Activated CD8-positive, alpha-beta memory T cell treated with anti-CD3 and anti-CD28 coated beads for 4 hours (primary cell): Measurements from ENCODE around the gene RPLP2.

ENCODE experiments used
- DNase-seq, 2 donors: peaks; one replicate each; pipeline ENCODE4 v3.0.0-alpha.2; 2020; ENCODE audit warnings: low read depth in 2 of 2

RPLP2 gene

DNA sequence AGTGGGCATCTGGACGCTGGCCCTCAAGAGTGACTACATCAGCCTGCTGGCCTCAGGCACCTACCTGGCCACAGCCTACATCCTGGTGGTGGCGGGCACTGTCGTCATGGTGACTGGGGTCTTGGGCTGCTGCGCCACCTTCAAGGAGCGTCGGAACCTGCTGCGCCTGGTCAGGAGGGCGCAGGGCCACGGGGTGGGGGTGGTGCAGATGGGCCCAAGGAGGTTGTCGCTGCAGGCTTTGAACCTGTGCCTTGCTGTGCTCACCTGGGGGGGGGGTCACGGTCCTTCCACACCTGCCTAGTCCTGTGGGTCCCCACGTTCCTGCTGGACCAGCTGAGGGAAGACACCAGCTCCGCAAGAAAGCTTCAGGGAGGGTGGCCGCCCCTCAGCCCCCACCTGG lies 26.5 kb downstream of the RPLP2 start:
- DNase-seq = no peak

DNA sequence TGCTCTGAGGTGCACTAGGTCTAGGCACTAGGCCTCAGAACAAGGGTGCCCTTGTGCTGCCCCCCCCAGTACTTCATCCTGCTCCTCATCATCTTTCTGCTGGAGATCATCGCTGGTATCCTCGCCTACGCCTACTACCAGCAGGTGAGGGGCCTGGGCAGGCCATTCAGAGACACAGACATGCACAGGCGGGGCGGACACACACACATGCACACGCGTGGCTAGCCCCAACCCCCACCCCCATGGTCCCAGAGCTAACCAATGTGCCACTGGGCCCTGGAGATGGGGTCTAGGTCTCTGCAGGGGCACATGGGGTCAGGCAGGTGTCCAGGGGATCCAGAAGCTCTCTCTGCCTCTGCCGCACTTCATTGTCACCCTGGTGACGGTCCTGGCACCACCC lies 26.9 kb downstream of the RPLP2 start:
- no peak for DNase-seq

DNA sequence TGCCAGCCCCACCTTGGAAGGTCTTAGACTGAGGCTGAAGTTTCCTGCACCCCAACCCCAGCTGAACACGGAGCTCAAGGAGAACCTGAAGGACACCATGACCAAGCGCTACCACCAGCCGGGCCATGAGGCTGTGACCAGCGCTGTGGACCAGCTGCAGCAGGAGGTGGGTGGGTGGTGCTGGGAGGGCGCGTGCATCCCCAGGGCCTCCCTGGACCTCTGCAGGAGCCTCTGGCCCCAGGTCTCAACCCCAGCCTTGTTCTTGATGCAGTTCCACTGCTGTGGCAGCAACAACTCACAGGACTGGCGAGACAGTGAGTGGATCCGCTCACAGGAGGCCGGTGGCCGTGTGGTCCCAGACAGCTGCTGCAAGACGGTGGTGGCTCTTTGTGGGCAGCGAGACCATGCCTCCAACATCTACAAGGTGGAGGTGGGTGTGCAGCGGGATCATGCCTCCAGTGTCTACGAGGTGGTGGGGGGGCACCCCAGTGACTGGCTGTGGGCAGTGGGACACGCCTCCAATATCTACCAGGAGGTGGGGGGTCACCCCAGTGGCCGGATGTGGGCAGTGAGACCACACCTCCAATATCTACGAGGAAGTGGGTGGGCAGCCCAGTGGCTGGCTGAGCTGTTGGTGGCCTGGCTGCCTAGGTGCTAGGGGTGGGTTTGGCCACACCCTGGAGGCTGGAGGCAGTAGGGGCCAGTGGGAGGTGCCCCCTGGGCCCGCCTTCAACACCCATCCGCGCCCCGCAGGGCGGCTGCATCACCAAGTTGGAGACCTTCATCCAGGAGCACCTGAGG lies 27.6 kb downstream of the RPLP2 start:
- no peak for DNase-seq

- DNase-seq = no peak
These were observed 28.2 kb downstream of the RPLP2 start for GRCh38 chr11:837990-838307.

GRCh38 chr11:838441-839279 lies 28.9 kb downstream of the RPLP2 start:
- DNase-seq = no peak

DNA sequence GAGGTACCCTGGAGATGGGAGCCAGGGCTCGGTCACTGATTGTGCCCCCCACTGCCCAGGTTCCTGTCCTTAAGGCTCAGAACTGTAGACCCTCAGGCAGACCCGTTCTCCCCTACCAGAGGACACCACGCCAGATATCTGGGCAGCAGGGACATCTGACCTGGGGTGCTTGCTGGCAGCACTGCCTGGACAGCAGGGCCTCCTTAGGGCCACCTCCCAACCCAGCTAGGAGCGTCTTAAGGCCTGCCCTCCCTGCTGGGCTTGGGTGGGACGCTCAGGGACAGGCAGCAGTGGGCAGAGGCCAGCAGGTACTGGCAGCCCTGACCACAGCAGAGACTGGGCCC lies 29.5 kb downstream of the RPLP2 start:
- DNase-seq = no peak

DNA sequence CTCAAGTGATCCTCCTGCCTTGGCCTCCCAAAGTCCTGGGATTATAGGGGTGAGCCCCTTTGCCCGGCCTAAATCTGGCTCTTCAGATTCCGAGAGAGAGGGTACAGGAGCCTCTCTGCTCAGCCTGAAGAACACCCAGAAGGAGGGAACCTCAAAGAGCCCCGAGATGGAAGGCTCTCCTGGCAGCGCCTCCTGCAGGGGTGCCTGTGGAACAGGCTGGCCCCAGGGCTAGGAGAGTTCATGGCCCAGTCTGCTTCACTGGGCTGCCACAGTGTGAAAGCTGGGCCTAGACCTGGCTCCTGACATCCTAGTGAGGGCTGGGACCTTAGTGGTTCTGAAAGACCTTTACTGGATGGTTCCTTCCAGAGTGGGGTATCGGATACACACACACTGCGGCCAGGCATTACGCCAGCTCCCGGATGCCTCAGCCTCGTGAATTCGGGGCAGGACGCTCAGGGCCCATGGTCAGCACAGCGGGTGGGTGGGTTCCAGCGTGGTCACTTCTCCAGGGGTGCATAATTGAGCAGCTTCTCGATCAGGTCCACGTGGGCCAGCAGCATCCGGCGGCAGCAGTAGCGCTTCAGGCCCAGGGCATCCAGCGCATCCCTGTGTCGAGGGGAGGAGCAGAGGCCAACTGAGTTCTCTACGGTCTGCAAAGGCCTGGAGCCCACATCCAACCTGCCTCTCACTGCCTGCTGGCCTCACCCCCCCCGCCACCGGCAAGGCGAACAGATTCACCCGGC lies 30.3 kb downstream of the RPLP2 start:
- no peak for DNase-seq

DNA sequence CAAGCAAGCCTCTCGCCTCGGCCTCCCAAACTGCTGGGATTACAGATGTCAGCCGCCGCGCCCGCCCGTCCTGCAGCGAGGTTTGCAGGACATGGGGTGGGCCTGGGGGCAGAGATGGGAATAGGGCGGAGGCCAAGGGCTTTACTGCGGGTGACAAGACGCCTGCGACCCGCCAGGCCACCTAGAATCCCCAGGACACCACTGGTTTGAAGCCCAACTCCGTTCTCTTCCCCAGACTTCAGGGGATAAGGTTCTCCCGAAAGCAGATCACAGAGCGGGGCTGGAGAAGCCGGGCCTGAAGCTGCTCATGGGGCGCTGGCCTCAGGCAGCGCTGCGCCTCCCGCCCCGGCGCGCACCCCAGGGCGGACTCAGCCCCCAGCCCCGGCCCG lies 32.2 kb downstream of the RPLP2 start:
- DNase-seq = no peak

- DNase-seq = peak; percentile 69 to 72
These were observed 32.7 kb downstream of the RPLP2 start, which contains the start of the genes POLR2L and TSPAN4 for GRCh38 chr11:842370-843002. POLR2L (minus strand) TSS chr11:842529; CDS start chr11:842508, 21 bp downstream. TSPAN4 (plus strand) TSS chr11:842852; CDS start chr11:850305, 7,453 bp downstream.

GRCh38 chr11:843086-843734 lies 33.4 kb downstream of the RPLP2 start:
- DNase-seq = no peak

- no peak for DNase-seq
These were observed 34.3 kb downstream of the RPLP2 start for GRCh38 chr11:843818-844692.

DNA sequence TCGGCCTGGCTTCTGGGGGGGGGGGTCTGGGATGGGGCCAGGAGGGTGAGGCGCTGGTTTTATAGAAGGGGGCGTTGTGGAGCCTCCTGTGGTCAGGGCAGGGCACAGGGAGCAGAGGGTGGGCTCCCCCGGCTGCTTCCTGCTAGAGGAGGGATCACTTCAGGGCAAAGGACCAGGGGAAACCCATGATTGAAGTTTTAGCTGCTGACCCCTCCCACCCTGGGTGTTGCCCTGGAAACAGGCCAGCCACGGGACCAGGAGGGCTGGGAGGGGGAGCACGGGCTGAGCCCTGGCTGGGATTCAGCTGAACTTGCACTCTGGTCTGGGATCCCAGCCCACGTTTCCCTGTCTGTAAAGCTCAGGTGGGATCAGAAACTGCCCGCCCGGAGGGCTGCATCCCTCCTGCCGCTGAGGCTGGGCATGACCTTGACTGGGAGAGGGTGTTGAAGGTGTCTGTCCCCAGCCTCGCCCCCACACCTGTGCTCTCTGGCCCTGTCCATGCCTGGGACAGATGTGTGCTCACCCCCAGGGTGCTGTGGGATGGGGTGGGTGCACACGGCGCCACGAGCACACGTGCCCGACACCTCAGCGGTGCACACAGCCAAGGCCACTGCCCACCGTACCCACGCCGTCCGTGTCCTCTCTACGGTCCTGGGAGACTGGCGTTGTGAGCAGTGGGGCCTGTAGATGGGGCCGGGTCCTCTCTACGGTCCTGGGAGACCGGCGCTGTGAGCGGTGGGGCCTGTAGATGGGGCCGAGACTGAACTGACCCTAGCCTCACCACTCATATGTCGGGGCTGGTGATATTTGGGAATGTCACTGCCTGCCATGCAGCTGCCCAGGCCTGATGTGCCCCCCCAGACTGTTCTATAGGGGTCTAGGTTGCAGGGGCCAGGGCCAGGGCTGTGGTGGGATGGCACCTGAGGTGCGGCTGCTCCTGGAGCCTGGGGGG lies 35.2 kb downstream of the RPLP2 start:
- DNase-seq = no peak

DNA sequence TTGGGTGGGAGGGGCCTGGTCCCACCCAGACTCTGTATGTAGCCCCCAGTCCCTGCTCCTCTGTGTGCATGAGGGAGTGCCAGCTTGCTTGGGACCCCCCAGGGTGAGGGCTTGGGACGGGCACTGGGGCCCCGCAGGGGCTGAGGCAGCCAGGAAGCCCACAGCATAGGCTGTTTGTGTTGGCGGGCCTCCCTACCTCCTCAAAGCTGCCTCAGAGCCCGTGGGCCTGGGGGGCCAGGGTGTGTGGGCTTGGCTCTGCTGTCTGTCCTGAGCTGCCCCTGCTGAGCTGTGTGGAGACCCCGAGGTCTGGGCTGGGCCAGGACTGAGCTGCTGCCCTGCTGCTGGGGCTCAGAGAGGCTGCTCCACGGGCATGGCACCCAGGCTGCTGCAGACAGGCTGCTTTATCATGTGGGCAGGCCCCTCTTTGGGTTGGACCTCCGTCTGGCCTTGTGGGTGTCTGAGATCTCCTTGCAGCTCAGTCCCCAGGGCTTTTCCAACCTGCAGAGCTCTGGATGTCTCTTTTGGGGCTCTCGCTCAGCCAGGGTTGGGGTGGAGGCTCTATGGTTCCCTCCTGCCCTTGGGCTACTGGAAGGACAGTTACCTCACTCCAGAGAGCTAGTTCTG lies 36.2 kb downstream of the RPLP2 start:
- DNase-seq = no peak

DNA sequence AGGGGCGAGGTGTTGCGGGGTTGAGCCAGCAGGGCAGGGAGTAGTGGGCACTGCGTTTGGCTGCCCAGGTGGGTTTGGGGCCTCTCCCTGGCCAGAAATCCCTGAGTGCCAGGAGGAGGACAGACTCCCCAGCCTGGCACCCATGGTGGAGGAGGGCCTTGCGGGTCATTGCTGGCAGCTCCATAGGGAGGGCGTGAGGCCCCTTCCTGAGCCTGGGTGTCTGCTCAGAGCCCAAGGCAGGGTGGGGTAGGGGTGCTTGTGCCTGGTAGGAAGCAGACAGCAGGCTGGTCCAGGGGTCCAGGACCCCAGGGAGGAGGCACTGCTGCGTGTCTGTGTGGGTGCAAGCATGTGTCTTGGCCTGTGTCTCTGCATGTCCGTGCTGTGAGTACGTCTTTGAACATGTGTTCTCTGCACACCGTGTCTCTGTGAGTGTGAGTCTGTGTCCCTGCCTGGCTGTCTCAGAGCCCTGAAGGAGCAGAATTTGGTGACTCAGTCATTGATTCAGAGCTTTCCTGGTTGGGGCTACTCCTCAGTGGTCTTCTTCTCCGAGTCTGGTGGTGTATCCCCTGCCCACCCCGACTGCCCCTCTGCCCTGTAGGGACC lies 36.8 kb downstream of the RPLP2 start:
- no peak for DNase-seq

DNA sequence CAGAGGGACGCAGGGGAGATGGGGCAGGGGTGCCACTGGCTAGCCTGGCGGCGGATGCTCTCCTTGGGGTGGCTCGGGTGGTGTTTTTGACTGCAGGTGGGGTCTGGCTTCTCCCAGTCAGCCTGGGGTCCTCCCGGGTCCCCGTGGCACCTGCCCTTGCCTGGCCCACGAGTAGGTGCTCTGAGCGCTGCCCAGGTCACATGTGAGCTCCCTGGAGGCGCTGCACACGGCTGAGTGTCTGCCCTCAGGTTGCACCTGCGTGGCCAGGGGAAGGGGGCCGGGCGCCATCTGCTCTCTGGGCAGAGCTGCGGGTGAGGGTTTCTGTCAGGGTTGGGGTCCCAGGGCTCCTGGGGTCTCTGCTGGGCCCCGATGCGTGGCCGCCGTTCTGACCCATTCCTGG lies 38.1 kb downstream of the RPLP2 start:
- DNase-seq = no peak

- peak; percentile 21 to 28 for DNase-seq
These were observed 38.7 kb downstream of the RPLP2 start for GRCh38 chr11:848380-848931.

DNA sequence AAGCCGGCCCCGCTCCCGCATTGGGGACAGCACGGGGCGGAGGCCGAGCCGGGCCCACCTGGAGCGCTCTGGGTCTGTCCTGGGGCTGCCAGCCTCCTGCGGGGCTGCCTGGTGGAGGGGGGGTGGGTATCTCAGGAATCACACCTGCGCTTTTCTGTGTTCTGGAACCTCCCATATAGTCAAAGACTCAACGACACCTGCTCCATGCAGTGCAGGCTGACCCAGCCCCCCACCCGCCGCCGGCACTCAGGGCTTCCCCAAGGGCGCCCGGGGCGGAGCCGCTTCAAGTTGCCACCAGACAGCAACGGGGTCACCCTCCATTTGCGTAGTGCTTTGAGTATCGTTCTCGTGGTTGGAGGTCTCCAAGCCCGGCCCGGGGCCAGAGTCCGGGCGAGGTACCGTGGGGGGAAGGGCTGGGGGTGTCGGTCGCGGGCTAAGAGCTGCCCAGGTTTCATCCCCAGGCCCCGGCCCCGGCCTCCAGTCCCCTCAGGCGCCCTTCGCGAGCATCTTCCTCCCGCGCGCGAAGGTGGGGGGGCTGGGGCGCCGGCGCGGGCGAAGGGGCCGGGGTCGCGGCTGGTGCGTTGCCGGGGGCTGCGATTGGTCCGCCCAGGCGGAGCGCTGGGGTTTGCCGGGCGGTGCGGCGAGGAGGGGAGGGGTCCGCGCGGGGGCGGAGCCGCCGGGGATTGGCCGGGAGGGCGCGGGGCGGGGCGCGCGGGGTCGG lies 39.5 kb downstream of the RPLP2 start:
- no peak for DNase-seq
